ENCODE measurements around the gene AFAP1L1.

DNA sequence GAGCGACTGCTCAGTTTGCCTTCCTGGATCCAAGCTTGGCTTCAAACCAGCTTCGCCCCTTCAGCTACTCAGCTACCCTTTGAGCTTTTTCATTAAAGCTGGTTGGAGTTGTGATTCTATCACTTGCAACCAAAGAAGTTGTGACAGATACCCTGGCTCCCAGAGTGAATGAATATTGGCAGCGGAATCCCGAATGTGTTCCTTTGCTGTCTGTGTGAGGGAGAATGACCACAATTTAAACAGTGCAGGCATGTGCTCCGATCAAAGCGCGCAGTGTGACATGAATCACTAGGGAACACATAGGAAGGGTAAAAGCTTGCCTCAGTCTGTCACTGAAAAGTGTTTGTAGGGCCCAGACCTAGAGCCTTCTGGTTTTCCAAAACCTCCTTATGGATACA lies 6.6 kb upstream of the AFAP1L1 start:
- TF ChIP-seq, protein P1, sequence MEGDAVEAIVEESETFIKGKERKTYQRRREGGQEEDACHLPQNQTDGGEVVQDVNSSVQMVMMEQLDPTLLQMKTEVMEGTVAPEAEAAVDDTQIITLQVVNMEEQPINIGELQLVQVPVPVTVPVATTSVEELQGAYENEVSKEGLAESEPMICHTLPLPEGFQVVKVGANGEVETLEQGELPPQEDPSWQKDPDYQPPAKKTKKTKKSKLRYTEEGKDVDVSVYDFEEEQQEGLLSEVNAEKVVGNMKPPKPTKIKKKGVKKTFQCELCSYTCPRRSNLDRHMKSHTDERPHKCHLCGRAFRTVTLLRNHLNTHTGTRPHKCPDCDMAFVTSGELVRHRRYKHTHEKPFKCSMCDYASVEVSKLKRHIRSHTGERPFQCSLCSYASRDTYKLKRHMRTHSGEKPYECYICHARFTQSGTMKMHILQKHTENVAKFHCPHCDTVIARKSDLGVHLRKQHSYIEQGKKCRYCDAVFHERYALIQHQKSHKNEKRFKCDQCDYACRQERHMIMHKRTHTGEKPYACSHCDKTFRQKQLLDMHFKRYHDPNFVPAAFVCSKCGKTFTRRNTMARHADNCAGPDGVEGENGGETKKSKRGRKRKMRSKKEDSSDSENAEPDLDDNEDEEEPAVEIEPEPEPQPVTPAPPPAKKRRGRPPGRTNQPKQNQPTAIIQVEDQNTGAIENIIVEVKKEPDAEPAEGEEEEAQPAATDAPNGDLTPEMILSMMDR (IDR thresholded peaks at IDR 0.05; ENCODE audit: insufficient read depth, low read depth, low read length), result no peak
- TF ChIP-seq EZH2 (IDR thresholded peaks at IDR 0.05; ENCODE audit: insufficient read depth, low read length), result no peak
